Kidney (tissue), 14 donors: ENCODE data around the gene TMEM255B. TPM values are rescaled to one million over a fixed set of nuclear protein-coding genes. Genes with fewer than 3 reads are reported as not detected.

Experiments used
- DNase-seq, 5 donors: peaks; one replicate each; pipeline ENCODE4 v3.0.0-alpha.2; 2013 to 2020
- FAIRE-seq: peaks from 2 replicates; lab custom pipeline; 2012; peaks lifted over from hg19 to GRCh38; lab: Jason Lieb, UNC
- H3K27ac ChIP-seq, 2 donors: one replicate each; pipeline ENCODE4 v1.7.0; 2013; ENCODE audit warnings: low read depth in 2 of 2, low read length in 2 of 2, inconsistent platforms in 1 of 2
- H3K27me3 ChIP-seq: one replicate; pipeline ENCODE4 v1.7.1; 2013; ENCODE audit warnings: low read length, inconsistent platforms; ENCODE audit not compliant: control insufficient read depth, insufficient read depth
- H3K36me3 ChIP-seq, 3 donors: one replicate each; pipeline versions ENCODE4 v1.7.0 to v1.7.1; 2013; ENCODE audit warnings: low read length in 3 of 3, control low read depth in 1 of 3, inconsistent platforms in 1 of 3; ENCODE audit not compliant: insufficient read depth in 3 of 3, control insufficient read depth in 2 of 3
- H3K4me1 ChIP-seq, 3 donors: one replicate each; pipeline versions ENCODE4 v1.7.0 to v1.7.1; 2013; ENCODE audit warnings: low read length in 3 of 3, inconsistent platforms in 1 of 3, low read depth in 1 of 3; ENCODE audit not compliant: control insufficient read depth in 2 of 3, insufficient read depth in 2 of 3
- H3K4me3 ChIP-seq, 3 donors: one replicate each; pipeline versions ENCODE4 v1.7.0 to v1.8.1; 2013; ENCODE audit warnings: low read length in 3 of 3, control low read depth in 1 of 3, inconsistent platforms in 1 of 3
- H3K9ac ChIP-seq, 3 donors: one replicate each; pipeline versions ENCODE4 v1.7.0 to v1.7.1; 2013; ENCODE audit warnings: low read length in 3 of 3, control low read depth in 1 of 3, inconsistent platforms in 1 of 3
- H3K9me3 ChIP-seq, 3 donors: one replicate each; pipeline versions ENCODE4 v1.7.0 to v1.7.1; 2013; ENCODE audit warnings: low read length in 3 of 3, control low read depth in 1 of 3, inconsistent platforms in 1 of 3; ENCODE audit not compliant: control insufficient read depth in 2 of 3, insufficient read depth in 1 of 3
- CTCF ChIP-seq: IDR thresholded peaks from 3 replicates; pipeline ENCODE4 v1.5.1; 2012; ENCODE audit warnings: mild to moderate bottlenecking, moderate library complexity, borderline replicate concordance; ENCODE audit not compliant: insufficient read depth; ENCODE audit errors: extremely low read depth
- intact Hi-C: fragments of 100-400 bp; cut with DNase I; formaldehyde crosslinking; loops from one replicate; pipeline ENCODE4 v1.11.1; 2022
- polyA plus RNA-seq: library from polyadenylated mRNA; stranded (reverse); fragments of 350-450 nt; fragmentation: Illumina TruSeq; extraction: RNeasy Lipid Tissue Mini Kit (QIAGEN cat#74804); gene quantifications from one replicate; pipeline ENCODE4 v1.2.3, GENCODE V29; 2014; ENCODE audit warnings: low read depth, low replicate concordance; ENCODE audit not compliant: insufficient read depth
- total RNA-seq: library from RNA; stranded (reverse); fragmentation: NEBNext Ultra II Directional; extraction: Animal tissue kit (Norgen Biotek cat#: 25700); gene quantifications from one replicate; pipeline ENCODE4 v1.2.1, GENCODE V29; 2021
- donor health status: control.
- donor health status: control.
- donor health status: control.
- donor health status: control.
- donor health status: control.
- donor health status: DM: yes; HTN: yes; CAD: no.
- donor health status: Normal renal cell carcinoma (clear cell type).

The TMEM255B gene
- total and polyA plus RNA-seq, 2 donors from 2014 or later = 11.9 to 29.3 TPM

GRCh38 chr13:113749507-113749906, 9.5 kb upstream of the TMEM255B start:
- H3K9me3 ChIP-seq = no peaks in the 10 kb centered on the region
- H3K36me3 ChIP-seq = no peaks in the 10 kb centered on the region
- no peak overlapping the region for H3K4me3 ChIP-seq
- H3K27me3 ChIP-seq = no peaks in the 10 kb centered on the region
- TF ChIP-seq CTCF = no peak
- no peak overlapping the region for H3K27ac ChIP-seq
- DNase-seq = no peak
- FAIRE-seq = no peak
- H3K9ac ChIP-seq = no peak overlapping the region
- intact Hi-C loops = no loop called here
- H3K4me1 ChIP-seq = peaks cover 0 to 3% (median 0%) of the 10 kb centered on the region in 3 donors

- Histone ChIP-seq H3K9me3 (no peaks in the 10 kb centered on the region), H3K9ac (no peak overlapping the region), H3K36me3 (no peaks in the 10 kb centered on the region), H3K4me3 (no peak overlapping the region), H3K27ac (no peak overlapping the region), H3K27me3 (no peaks in the 10 kb centered on the region), H3K4me1 (peaks cover 0 to 3% (median 0%) of the 10 kb centered on the region in 3 donors)
- intact Hi-C loops = no loop called here
- DNase-seq = no peak
- no peak for FAIRE-seq
- no peak for TF ChIP-seq CTCF
Observed at GRCh38 chr13:113749967-113750366, 9.1 kb upstream of the TMEM255B start.

GRCh38 chr13:113750554-113751399, 8.2 kb upstream of the TMEM255B start:
- Histone ChIP-seq H3K9me3 (no peaks in the 10 kb centered on the region), H3K27ac (no peak overlapping the region), H3K27me3 (no peaks in the 10 kb centered on the region), H3K4me3 (no peak overlapping the region), H3K4me1 (peaks cover 0 to 3% (median 0%) of the 10 kb centered on the region in 3 donors), H3K9ac (no peak overlapping the region), H3K36me3 (no peaks in the 10 kb centered on the region)
- FAIRE-seq = no peak
- intact Hi-C loops = no loop called here
- TF ChIP-seq CTCF = no peak
- DNase-seq = no peak
